Gastrocnemius medialis (tissue), 4 donors: ENCODE results near the gene RPS15A.
"Not testable (repeated sequence)": the region's sequence is repeated elsewhere in the genome, so short reads cannot be mapped to it uniquely, and the experiment has no call there.

Experiments used
- CTCF ChIP-seq, 5 experiments: fragments of 450-650 bp in 3 of 5; fragments of 200-600 bp in 2 of 5; sonication (generic) in 2 of 5; IDR thresholded peaks in 4 of 5; conservative IDR thresholded peaks in 1 of 5; 1 replicate in 4 of 5; 2 replicates in 1 of 5; pipeline ENCODE4 v1.5.1; 2016 to 2019; ENCODE audit warnings: antibody characterized with exemption in 5 of 5, mild to moderate bottlenecking in 3 of 5, moderate library complexity in 3 of 5
- POLR2A ChIP-seq, 2 donors: fragments of 450-650 bp; IDR thresholded peaks; one replicate each; pipeline ENCODE4 v1.6.1; 2017; ENCODE audit warnings: antibody characterized with exemption in 2 of 2, mild to moderate bottlenecking in 2 of 2, moderate library complexity in 2 of 2

- TF ChIP-seq CTCF (IDR thresholded peaks at IDR 0.05 in 4 of 5, conservative IDR thresholded peaks at IDR 0.05 in 1 of 5); POLR2A (IDR thresholded peaks at IDR 0.05): not testable (repeated sequence)
Observed at GRCh38 chr16:18777664-18778063, 12.5 kb downstream of the RPS15A start.
